CD4-positive, alpha-beta T cell treated with Interleukin-2 at 100 ng/mL for 4 hours (primary cell): ENCODE measurements around the gene NRP1.

ENCODE experiments used
- DNase-seq: peaks from one replicate; pipeline ENCODE4 v3.0.0-alpha.2; 2020; ENCODE audit warnings: low spot score

The NRP1 gene

DNA sequence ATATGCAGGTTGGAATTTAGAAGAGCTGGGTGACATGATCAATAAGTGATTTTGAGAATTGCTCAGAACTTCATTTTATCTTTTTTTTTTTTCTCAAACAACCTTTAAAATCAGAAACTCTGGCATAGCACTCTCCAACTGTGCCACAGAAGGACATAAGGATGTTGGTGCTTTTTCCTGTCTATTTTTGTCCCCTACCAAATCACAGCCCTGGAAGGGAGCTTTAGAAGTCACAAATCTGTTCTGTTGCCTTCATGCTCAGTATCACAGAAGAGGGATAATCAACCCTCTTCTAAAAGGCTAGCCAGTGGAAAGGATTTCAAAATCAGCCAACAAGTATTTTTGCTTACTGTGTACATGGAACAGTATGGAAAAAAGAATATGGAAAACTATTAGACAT lies 14.8 kb upstream of the NRP1 start:
- DNase-seq = no peak

DNA sequence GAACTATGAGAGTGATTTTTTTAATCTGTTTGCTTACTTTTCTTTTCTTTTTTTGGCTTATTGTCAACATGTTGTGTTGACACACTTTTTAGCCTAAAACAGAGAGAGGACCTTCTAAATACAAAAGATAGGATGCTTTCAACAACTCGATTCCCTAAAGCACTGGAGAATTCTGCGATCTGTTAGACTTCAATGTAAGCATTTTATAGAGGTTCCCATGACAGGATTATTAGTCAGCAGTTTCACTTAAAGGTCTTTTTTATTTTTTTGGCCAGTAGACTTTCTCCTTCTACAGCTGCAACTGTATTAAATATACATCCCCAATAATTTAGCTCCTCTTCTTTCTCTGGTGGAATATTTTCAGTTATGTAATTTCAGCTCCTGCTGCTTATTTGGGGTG lies 12.7 kb upstream of the NRP1 start:
- no peak for DNase-seq

GRCh38 chr10:33345236-33345635 lies 10.8 kb upstream of the NRP1 start:
- DNase-seq = no peak

DNA sequence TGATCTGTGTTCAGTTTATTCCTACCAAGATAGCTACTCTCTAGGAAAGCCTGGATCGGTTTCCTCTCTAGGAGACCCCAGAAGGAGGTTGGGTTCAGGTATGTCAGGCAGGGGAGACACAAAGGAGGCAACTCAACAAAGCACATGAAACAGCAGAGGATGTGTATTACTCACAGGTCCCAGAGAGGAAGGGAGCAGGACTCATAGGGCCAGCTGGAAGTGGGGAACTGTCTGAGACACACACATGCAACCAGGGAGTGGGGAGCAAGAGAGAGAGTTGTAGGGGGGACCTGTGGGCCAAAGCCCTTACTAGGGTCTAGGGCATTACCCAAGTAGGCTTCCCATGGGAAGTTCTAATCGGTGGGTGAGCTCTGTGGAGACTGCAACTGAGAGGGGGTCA lies 10.2 kb upstream of the NRP1 start:
- no peak for DNase-seq

DNA sequence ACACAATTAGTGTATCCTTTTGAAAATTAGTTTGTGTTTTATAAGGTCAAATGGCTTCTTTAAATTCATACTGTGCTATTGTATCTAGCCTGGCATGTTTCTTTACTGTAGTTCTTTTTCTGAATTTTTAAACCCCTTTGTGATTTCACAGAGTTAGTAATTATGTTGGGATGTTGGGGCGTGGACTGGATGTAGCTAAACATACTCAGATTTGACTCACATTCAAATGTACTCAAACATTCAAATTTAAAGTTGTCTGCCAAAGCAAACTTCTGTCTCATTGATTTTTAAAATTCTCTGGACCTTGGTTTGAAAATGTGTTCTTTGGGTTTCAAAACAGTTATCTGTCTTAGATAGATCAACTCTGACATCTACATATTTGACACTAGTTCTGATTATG lies 7.2 kb upstream of the NRP1 start:
- DNase-seq = no peak

GRCh38 chr10:33337326-33337957 lies 3.0 kb upstream of the NRP1 start:
- DNase-seq = no peak

DNA sequence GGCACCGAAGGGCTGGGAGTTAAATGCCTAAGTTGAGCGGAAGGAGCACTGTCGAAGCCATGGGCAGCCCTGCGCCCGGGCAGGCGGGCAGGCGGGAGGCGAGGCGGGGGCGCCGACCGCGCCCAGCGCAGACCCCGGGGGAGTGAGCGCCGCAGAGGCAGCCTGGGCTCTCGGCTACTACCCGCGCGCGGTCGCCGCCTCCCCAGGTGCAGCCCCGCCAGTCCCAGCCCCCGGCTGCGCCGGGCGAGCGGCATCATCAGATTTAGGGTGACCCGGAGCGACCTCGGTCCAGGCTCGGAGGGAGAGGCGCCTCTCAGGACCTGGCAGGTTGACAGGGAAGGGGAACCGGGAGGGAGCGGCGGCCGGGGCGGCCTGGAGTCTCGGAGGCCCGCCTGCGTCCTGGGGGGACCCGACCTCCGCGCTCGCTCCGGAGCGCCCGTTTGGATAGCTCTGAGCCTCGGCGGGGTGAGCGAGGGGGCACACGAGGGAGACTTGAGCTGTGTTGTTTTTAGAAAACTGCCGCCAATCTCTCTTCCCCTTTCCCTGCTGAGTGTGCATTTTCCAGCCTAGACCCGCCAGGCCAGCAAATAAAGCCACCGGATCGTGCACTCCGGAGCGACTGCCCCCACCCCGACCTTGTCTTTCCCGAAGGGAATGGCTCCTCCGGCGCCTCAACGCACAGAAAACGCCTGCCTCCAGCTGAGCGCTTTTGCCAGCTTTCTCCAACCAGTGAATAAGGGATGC lies 2.3 kb upstream of the NRP1 start:
- no peak for DNase-seq

DNA sequence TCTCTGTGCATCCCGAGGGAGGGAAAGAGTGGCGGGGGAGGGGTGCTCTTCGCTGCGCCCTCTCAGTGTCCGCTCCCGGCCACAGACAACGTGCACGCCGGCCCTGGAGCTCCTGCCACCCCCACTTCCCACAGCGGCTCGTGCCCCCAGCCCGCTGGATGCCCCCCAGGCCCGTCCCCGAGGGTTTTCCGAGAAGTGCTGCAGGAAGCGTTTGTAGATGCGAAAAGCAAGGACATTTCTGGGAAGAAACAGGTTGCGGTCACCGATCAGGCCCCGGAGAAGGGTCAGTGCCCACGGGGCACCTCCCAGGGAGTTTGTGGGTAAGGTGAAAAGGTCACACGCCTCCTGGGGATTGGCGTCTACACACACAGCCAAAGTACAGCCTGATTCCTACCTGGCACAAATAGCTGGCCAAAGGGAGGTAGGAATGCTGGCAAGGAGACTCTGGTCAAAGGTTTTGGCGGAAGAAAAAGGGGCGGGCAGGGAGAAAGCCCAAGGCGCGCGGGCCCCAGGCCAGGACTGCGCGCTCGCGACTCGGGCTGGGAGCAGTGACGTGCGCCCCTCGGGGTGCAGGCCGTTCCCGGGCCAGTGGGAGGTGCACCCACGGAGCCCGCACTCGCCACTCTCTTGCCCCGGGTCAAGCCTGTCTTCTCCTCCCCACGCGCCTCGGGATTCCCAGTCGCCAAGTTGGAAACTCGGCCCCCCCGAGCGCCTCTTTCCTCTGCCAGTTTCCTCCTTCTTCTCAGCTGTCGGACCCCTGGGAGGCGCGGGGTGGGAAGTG lies 1.5 kb upstream of the NRP1 start:
- no peak for DNase-seq

DNA sequence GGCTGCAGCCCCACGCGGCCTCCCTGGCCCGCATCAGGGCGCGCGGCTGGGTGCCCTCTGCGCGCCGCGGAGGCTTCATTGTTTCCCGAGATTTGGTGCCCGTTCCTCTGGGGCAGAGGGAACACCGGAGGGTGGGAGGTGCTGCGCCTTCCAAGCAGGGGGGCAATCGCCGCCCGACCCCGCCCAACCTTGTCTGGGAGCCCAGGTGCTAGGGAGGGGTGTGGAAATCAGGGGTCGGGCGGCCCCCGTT lies 1.0 kb upstream of the NRP1 start:
- DNase-seq = no peak

DNA sequence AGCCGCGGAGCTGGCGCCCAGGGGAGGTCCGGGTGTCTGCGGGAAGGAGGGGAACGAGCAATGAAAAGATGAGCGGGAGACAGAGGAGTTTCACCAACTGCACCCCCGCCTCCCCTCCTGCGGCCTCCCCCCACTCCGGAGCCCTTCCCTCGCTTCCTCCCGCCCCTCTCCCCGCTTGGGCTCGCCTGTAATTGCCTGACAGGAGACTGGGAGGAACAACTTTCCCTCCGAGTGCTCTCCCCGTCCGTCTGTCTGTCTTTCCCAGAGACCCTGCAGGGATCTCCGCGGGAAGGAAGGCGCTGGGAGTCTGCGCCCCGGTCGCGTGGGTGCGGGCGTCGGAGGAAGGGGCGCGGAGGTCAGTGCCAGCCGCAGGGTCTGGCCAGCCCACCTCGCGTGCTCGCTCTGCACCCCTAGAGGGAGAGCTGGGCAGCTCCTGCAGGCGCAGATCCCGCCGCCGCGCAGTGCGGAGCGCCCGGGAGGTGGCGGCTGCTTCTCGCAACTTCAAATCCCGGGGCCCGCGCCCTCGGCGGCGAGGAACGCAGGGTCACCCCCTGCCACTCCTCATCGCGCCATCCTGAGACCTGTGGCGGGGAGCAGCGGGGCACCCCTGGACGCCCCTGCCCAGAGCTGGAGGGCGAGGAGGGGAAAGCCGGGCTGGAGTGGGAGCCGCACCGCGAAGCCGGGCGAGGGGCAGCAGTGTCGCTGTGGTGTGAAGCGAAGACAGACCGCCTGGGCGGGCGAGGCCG lies 511 bp upstream of the NRP1 start:
- no peak for DNase-seq

DNA sequence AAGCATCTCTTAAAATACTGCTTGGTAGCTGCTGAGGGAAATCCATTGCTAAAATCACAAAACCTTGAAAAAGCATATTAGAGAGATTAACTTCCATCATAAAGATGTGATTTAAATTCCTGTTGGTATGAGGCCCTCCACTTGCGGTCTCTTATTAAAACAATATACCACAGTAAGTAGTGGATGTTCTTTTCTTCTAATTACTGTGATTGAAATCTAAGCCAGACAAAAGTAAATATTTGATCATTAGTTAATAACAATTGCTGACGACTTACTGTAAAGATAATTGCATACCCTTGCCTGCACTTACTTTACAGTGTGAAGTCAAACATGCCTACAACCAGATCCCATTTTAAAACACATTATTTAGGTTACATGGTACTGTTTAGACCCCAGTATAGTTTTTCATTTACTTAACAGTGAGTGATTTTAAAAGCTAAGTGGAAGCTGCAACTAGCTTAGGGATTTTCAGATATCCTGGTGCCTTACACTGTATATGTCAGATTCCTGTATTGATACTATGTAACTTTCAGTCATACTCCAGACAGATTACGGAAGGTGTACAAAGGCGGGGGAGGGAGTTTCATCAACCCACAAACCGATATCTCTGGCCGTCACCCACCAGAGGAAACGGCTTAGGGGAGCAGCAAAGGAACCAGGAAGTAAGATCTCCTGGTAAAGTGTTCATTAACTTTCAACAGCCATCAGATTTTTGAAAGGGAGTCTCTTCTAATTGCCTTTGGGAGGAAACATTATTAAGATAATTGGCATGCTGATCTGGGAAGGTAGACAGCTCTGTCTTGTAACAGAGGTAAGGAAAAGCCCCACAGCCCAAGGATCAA lies 986 bp downstream of the NRP1 start:
- peak; percentile 18 for DNase-seq

DNA sequence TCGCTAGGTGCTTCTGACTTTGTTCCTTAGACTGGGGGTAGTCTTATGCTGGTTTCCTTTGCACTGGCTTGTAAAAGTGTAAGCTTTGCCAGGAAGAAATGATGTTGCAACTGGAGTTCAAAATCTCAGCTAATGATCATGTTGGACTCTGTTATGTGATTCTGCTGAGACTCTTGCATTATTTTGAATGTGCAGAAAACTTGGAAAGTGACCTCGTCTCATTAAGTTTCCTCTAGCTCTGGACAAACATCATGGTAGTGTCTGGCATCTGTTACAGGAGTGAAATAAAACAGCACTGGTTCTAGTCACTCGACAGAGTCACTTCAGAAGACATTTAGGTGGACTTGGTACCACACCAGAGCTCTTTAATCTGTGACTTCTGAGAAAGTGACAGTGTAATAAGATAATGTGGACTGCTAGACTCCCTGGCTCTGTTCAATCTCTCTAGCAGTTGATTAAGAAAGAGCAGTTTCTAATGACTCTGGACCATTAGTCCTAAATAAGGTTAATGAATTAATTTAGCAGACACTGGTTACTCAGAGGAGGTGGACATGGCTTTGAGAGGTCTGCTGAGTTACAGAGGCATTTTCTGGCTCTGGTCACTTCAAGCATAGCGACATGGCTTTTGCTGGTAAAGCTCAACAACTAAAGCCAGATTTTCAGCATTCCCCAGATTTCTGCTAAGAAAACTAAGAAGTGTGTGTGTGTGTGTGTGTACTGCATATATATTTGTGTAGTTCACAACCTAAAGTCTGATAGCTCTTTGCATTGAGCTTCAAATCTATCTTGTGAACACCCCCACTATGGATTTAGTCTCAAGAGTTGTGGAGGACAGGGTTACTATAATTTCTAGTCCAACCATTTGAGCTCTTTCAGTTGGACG lies 2.0 kb downstream of the NRP1 start:
- DNase-seq = no peak

GRCh38 chr10:33331379-33331694 lies 3.1 kb downstream of the NRP1 start:
- DNase-seq = no peak

DNA sequence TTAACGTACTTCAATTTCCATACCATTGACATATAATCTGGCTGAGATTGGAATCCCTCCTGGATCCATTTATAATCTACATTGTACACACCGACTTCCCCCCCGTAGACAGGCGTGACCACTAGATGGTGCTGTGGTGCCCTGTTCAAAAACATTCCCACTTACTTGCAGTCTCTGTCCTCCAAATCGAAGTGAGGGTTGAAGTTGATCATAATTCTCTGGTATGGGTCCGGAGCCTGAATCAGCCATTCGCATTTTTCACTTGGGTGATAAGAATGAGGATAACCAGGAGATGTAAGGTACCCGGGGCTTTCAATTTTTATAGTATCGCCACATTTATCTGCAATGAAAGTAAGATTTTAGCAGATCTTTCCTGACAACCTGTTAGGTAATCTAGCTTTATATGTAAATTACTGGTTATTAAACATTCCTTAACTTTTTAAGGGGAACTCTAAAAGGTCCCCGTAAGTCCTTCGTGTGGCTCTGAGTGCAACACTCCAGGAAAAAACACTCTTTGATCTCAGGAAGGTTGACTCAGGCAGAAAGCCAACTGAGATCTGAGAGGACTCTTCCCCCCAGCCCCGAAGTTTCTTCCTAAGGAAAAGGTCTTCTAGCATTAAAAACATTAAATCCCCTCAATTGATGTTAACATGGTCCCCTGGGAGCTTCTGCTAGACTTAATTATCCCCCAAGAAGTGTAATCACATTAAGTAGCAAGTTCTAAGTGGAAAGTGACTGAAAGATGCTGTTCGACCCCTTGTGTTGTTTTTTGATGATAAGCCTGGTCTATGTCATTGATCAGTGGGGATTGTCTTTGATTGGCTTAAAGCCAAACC lies 3.7 kb downstream of the NRP1 start:
- peak; percentile 74 for DNase-seq

DNA sequence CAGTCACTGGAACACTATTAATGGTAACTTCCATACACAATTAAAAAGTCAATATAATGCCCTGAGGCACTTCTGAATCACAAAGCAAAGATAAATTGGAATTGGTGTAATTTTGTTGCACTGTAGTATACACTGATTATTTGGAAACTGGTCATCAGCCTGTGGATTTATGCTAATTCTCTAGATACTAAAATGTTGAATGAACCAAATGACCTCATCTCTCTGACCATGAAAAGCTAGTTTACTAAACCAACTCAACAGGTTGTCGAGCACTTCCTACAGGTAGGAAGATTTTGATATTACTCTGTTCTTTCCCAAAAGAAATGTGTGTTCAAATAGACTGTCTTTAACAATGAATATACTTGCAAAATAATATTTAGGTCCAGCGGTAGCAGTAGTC lies 5.3 kb downstream of the NRP1 start:
- no peak for DNase-seq

- no peak for DNase-seq
Observed at GRCh38 chr10:33328253-33328652, 6.2 kb downstream of the NRP1 start.

- no peak for DNase-seq
Observed at GRCh38 chr10:33327751-33328150, 6.7 kb downstream of the NRP1 start.

DNA sequence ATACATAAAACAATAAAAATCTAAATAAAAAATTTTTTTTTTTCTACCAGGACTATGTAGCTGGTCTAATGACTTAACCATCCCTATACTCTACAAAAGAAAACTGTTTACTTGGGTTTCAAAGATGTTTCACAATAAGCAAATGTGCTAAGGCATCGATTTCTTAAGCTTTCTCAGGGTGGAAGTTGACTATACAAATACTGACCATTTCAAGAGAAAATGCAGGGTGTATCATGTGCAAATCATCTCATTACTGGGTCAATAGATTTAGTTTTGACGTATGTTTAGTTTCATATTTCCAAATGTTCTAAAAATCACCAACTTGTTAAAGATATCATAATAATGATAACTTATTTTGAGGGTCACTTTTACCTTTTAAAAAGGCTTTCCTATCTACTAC lies 7.5 kb downstream of the NRP1 start:
- DNase-seq = no peak

GRCh38 chr10:33325929-33326328 lies 8.5 kb downstream of the NRP1 start:
- no peak for DNase-seq

DNA sequence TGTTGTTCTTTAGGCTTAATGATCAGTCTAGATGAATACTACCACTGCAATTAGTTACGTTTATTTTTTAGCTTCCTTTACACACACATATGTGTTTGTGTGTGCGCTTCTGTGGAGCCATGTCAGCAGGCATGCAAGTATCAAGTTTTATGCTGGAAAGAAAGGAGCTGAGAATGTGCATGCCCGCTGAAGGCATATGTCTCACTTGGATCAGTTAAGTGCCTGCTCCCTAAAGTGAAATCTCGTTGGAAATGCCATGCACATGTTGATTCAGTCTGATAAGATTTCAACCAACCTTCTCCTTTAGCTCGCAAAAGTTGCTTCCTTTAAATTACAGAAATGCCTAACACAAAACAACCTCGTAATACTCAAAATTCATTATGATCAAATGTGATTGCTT lies 10.7 kb downstream of the NRP1 start:
- no peak for DNase-seq
